GM23338 (cell line): ENCODE data around the gene AATF. TPM values are rescaled to one million over a fixed set of nuclear protein-coding genes. Genes with fewer than 3 reads are reported as not detected.

Source experiments
- ATAC-seq: fragments of 200-7000 bp; cut with Tn5 transposase; 3 replicates; pipeline ENCODE4 v1.9.1; 2020
- DNase-seq: peaks from one replicate; pipeline ENCODE4 v3.0.0-alpha.2; 2015; ENCODE audit warnings: low spot score
- H2AFZ ChIP-seq: fragments of 200-600 bp; sonication (generic); 2 replicates; pipeline ENCODE4 v1.8.0; 2016; ENCODE audit warnings: antibody characterized with exemption, mild to moderate bottlenecking, moderate library complexity
- H3F3A ChIP-seq: fragments of 200-600 bp; sonication (generic); replicated peaks from 2 replicates; pipeline ENCODE4 v1.8.0; 2017; ENCODE audit warnings: antibody characterized with exemption, mixed run types, low read depth
- H3K27ac ChIP-seq: fragments of 200-600 bp; sonication (generic); 2 replicates; pipeline ENCODE4 v1.6.1; 2016; ENCODE audit warnings: low read depth
- H3K27me3 ChIP-seq: fragments of 200-600 bp; sonication (generic); 2 replicates; pipeline ENCODE4 v1.8.0; 2016; ENCODE audit warnings: mild to moderate bottlenecking, mixed run types, moderate library complexity; ENCODE audit not compliant: insufficient read depth
- H3K36me3 ChIP-seq: fragments of 200-600 bp; sonication (generic); 2 replicates; pipeline ENCODE4 v1.8.0; 2016; ENCODE audit warnings: mild to moderate bottlenecking; ENCODE audit not compliant: insufficient read depth
- H3K4me1 ChIP-seq: fragments of 200-600 bp; sonication (generic); 2 replicates; pipeline ENCODE4 v1.8.0; 2016; ENCODE audit warnings: mild to moderate bottlenecking, moderate library complexity; ENCODE audit not compliant: insufficient read depth
- H3K4me2 ChIP-seq: fragments of 200-600 bp; sonication (generic); 2 replicates; pipeline ENCODE4 v1.7.1; 2017; ENCODE audit warnings: mixed run types
- H3K4me3 ChIP-seq: fragments of 200-600 bp; sonication (generic); 2 replicates; pipeline ENCODE4 v1.6.1; 2016; ENCODE audit warnings: mixed run types
- H3K79me2 ChIP-seq: fragments of 200-600 bp; sonication (generic); replicated peaks from 2 replicates; pipeline ENCODE4 v1.8.0; 2017; ENCODE audit warnings: mild to moderate bottlenecking; ENCODE audit not compliant: insufficient read depth
- H3K9me2 ChIP-seq: fragments of 200-600 bp; sonication (generic); 2 replicates; pipeline ENCODE4 v1.8.0; 2017; ENCODE audit not compliant: insufficient read depth
- H4K20me1 ChIP-seq: fragments of 200-600 bp; sonication (generic); replicated peaks from 2 replicates; pipeline ENCODE4 v1.8.0; 2017; ENCODE audit warnings: mild to moderate bottlenecking; ENCODE audit not compliant: insufficient read depth
- H3K27ac Mint-ChIP-seq: 2 replicates; pipeline ENCODE4 v1.8.0; 2020; ENCODE audit warnings: inconsistent platforms, mild to moderate bottlenecking, moderate library complexity, mixed read lengths
- H3K27me3 Mint-ChIP-seq: 3 replicates; pipeline ENCODE4 v1.8.0; 2022; ENCODE audit warnings: low read depth, mild to moderate bottlenecking, moderate library complexity, mixed read lengths, inconsistent platforms; ENCODE audit not compliant: insufficient read depth, poor library complexity
- H3K36me3 Mint-ChIP-seq: 3 replicates; pipeline ENCODE4 v1.8.0; 2021; ENCODE audit warnings: low read depth, mild to moderate bottlenecking, inconsistent platforms, moderate library complexity, mixed read lengths
- H3K4me1 Mint-ChIP-seq: 3 replicates; pipeline ENCODE4 v1.8.0; 2020; ENCODE audit warnings: mild to moderate bottlenecking, inconsistent platforms, mixed read lengths
- H3K4me3 Mint-ChIP-seq: 3 replicates; pipeline ENCODE4 v1.8.0; 2021; ENCODE audit warnings: moderate library complexity, mild to moderate bottlenecking, inconsistent platforms, mixed read lengths
- H3K9me3 Mint-ChIP-seq: 3 replicates; pipeline ENCODE4 v1.8.0; 2020; ENCODE audit warnings: moderate library complexity, mild to moderate bottlenecking, inconsistent platforms, mixed read lengths
- CREB1 ChIP-seq: fragments of 250-450 bp; sonication (Bioruptor Pico); IDR thresholded peaks from 2 replicates; pipeline ENCODE4 v1.5.0; 2020; ENCODE audit warnings: low read depth, mild to moderate bottlenecking, moderate library complexity
- CTCF ChIP-seq, 2 experiments: fragments of 200-600 bp in 1 of 2; sonication (generic) in 1 of 2; conservative IDR thresholded peaks; 2 replicates each; pipeline versions ENCODE4 v1.5.1 to v1.6.1; 2016 to 2017; ENCODE audit warnings: antibody characterized with exemption in 2 of 2, low read depth in 2 of 2, mild to moderate bottlenecking in 2 of 2, moderate library complexity in 1 of 2
- ETS1 ChIP-seq: IDR thresholded peaks from 2 replicates; pipeline ENCODE4 v1.6.1; 2016; ENCODE audit warnings: antibody characterized with exemption
- EZH2phosphoT487 ChIP-seq: fragments of 200-600 bp; sonication (generic); IDR thresholded peaks from one replicate; pipeline ENCODE4 v1.8.1; 2018; ENCODE audit warnings: antibody characterized with exemption; ENCODE audit not compliant: unreplicated experiment
- NANOG ChIP-seq: IDR thresholded peaks from 2 replicates; pipeline ENCODE4 v1.6.1; 2016; ENCODE audit warnings: antibody characterized with exemption, borderline replicate concordance
- POLR2AphosphoS5 ChIP-seq: IDR thresholded peaks from 2 replicates; pipeline ENCODE4 v1.6.1; 2016; ENCODE audit warnings: antibody characterized with exemption, low read depth
- REST ChIP-seq: IDR thresholded peaks from one replicate; pipeline ENCODE4 v1.6.1; 2018; ENCODE audit warnings: antibody characterized with exemption; ENCODE audit not compliant: unreplicated experiment
- STAT1 ChIP-seq: IDR thresholded peaks from one replicate; pipeline ENCODE4 v1.6.1; 2016; ENCODE audit warnings: antibody characterized with exemption; ENCODE audit not compliant: unreplicated experiment
- ZNF114 ChIP-seq: fragments of 250-450 bp; sonication (Bioruptor Pico); IDR thresholded peaks from 2 replicates; pipeline ENCODE4 v1.5.0; 2020; ENCODE audit warnings: mild to moderate bottlenecking, moderate library complexity
- ZNF331 ChIP-seq: fragments of 250-450 bp; sonication (Bioruptor Pico); IDR thresholded peaks from 2 replicates; pipeline ENCODE4 v1.5.0; 2020; ENCODE audit warnings: low read depth, mild to moderate bottlenecking, moderate library complexity
- polyA plus RNA-seq: library from polyadenylated mRNA; unstranded; fragments of >200 nt; fragmentation: Nextera tagmentation; extraction: Ambion mirVana; gene quantifications from 2 replicates; pipeline ENCODE4 v1.2.1, GENCODE V29; 2016
- total RNA-seq: library from RNA; depleted of rRNA; stranded (reverse); fragments of >200 nt; shearing (Covaris generic); gene quantifications from 2 replicates; pipeline ENCODE4 v1.2.3, GENCODE V29; 2014

The AATF gene
- total and polyA plus RNA-seq, 2 experiments from 2014 or later, result 40.2 to 71.2 TPM

- Histone ChIP-seq H3F3A (no peaks in the 10 kb centered on the region), H3K79me2 (no peaks in the 10 kb centered on the region), H3K4me2 (no peak overlapping the region), H3K9me2 (no peaks in the 10 kb centered on the region), H3K4me3 (no peak overlapping the region), H3K4me1 (no peaks in the 10 kb centered on the region), H3K27ac (peak overlapping the region; percentile 60; the same call in 1 of the 2 replicates), H4K20me1 (no peaks in the 10 kb centered on the region), H3K36me3 (peaks cover 47% of the 10 kb centered on the region), H2AFZ (no peak overlapping the region), H3K27me3 (no peaks in the 10 kb centered on the region)
- ATAC-seq, result no peak
- Mint-ChIP-seq H3K4me1 (no peaks in the 10 kb centered on the region), H3K36me3 (peaks cover 57% of the 10 kb centered on the region), H3K27me3 (no peaks in the 10 kb centered on the region), H3K9me3 (peaks cover 3% of the 10 kb centered on the region; the same call in 2 of the 3 replicates), H3K27ac (no peak overlapping the region), H3K4me3 (no peak overlapping the region)
- TF ChIP-seq STAT1 (no peak), ETS1 (no peak), NANOG (no peak), CREB1 (CRISPR knock-in tag) (no peak), REST (no peak), ZNF114 (CRISPR knock-in tag) (no peak)
- no peak for DNase-seq
These were observed 45.7 kb downstream of the AATF start for GRCh38 chr17:36994438-36994837.

- H3K9me3 Mint-ChIP-seq, result peaks cover 10% of the 10 kb centered on the region
- H3F3A ChIP-seq, result no peaks in the 10 kb centered on the region
- H3K27ac ChIP-seq, result no peak overlapping the region
- H3K27me3 ChIP-seq, result no peaks in the 10 kb centered on the region
- no peak overlapping the region for H3K4me2 ChIP-seq
- no peak for DNase-seq
- no peaks in the 10 kb centered on the region for H3K9me2 ChIP-seq
- H3K4me1 ChIP-seq, result no peaks in the 10 kb centered on the region
- no peaks in the 10 kb centered on the region for H3K79me2 ChIP-seq
- H4K20me1 ChIP-seq, result no peaks in the 10 kb centered on the region
- no peak overlapping the region for H3K4me3 Mint-ChIP-seq
- no peak overlapping the region for H2AFZ ChIP-seq
- no peak overlapping the region for H3K4me3 ChIP-seq
- H3K4me1 Mint-ChIP-seq, result no peaks in the 10 kb centered on the region
- no peaks in the 10 kb centered on the region for H3K27me3 Mint-ChIP-seq
- peaks cover 41% of the 10 kb centered on the region for H3K36me3 ChIP-seq
- TF ChIP-seq REST (no peak), POLR2AphosphoS5 (no peak), EZH2phosphoT487 (no peak), STAT1 (no peak), NANOG (no peak), ZNF331 (CRISPR knock-in tag) (no peak), CTCF (conservative IDR thresholded peaks at IDR 0.05; ENCODE audit: low read depth in 2 of 2) (no peak)
- no peak for ATAC-seq
- H3K27ac Mint-ChIP-seq, result no peak overlapping the region
- peaks cover 71% of the 10 kb centered on the region for H3K36me3 Mint-ChIP-seq
These were observed 50.7 kb downstream of the AATF start for GRCh38 chr17:36999471-36999870.
